GM12878 (cell line): ENCODE data around the gene HRH2. TPM values are rescaled to one million over a fixed set of nuclear protein-coding genes. Genes with fewer than 3 reads are reported as not detected.

Source experiments
- ATAC-seq: fragments of 200-7000 bp; cut with Tn5 transposase; 3 replicates; pipeline ENCODE4 v1.9.1; 2020; ENCODE audit warnings: mild to moderate bottlenecking, moderate library complexity
- BruUV-seq: library from RNA; stranded (reverse); fragments of 400-500 nt; replicated peaks from 2 replicates; lab custom pipeline; 2021; lab: Mats Ljungman, UMichigan
- CTCF ChIA-PET: fragments of 300-600 bp; sonication (Branson Sonifier 250); formaldehyde crosslinking; extraction: SDS; loops from one replicate; lab custom pipeline; 2021; ENCODE audit warnings: inconsistent platforms; lab: Yijun Ruan, JAX
- POLR2A ChIA-PET: fragments of 350-600 bp; formaldehyde crosslinking; extraction: SDS; loops from one replicate; lab custom pipeline; 2021; ENCODE audit warnings: inconsistent platforms; lab: Charles Lee
- RAD21 ChIA-PET: fragments of 300-600 bp; sonication (Branson Sonifier 250); formaldehyde crosslinking; loops from one replicate; lab custom pipeline; 2023; ENCODE audit warnings: antibody characterized with exemption; ENCODE audit not compliant: unreplicated experiment; lab: Charles Lee
- SMC1A ChIA-PET: fragments of 300-600 bp; sonication (Branson Sonifier 250); formaldehyde crosslinking; loops from one replicate; lab custom pipeline; 2023; ENCODE audit not compliant: unreplicated experiment, uncharacterized antibody; lab: Charles Lee
- DNase-seq: peaks from one replicate; pipeline ENCODE4 v3.0.0-alpha.2; 2011; ENCODE audit warnings: low read depth, low spot score
- FAIRE-seq: peaks from 3 replicates; lab custom pipeline; 2011; peaks lifted over from hg19 to GRCh38; lab: Jason Lieb, UNC
- H2AFZ ChIP-seq: 2 replicates; pipeline ENCODE4 v1.6.0; 2011; ENCODE audit warnings: low read depth, low read length, control low read depth; ENCODE audit not compliant: control insufficient read depth
- H3K27ac ChIP-seq: 2 replicates; pipeline ENCODE4 v1.5.1; 2011; ENCODE audit warnings: control low read depth; ENCODE audit not compliant: control insufficient read depth, insufficient read depth
- H3K27me3 ChIP-seq, 2 experiments: replicated peaks in 1 of 2; 2 replicates each; pipeline versions ENCODE4 v1.6.0 to v1.6.1; 2011; ENCODE audit warnings: low read length in 1 of 2; ENCODE audit not compliant: control insufficient read depth in 2 of 2, insufficient read depth in 2 of 2
- H3K36me3 ChIP-seq, 2 experiments: 2 replicates each; pipeline ENCODE4 v1.5.1; 2011; ENCODE audit warnings: low read length in 1 of 2; ENCODE audit not compliant: control insufficient read depth in 2 of 2, insufficient read depth in 2 of 2
- H3K4me1 ChIP-seq: 2 replicates; pipeline ENCODE4 v1.6.1; 2011; ENCODE audit warnings: mild to moderate bottlenecking, low read length, moderate library complexity, mixed read lengths; ENCODE audit not compliant: control insufficient read depth, insufficient read depth
- H3K4me2 ChIP-seq: 2 replicates; pipeline ENCODE4 v1.6.0; 2011; ENCODE audit warnings: control low read depth; ENCODE audit not compliant: control insufficient read depth, insufficient read depth
- H3K4me3 ChIP-seq: fragments of 200-600 bp; sonication (generic); 2 replicates; pipeline ENCODE4 v1.5.1; 2016
- H3K79me2 ChIP-seq: 2 replicates; pipeline ENCODE4 v1.6.0; 2011; ENCODE audit warnings: low read length; ENCODE audit not compliant: control insufficient read depth, insufficient read depth
- H3K9ac ChIP-seq: 2 replicates; pipeline ENCODE4 v1.8.0; 2011; ENCODE audit warnings: low read length, control low read depth, mixed read lengths; ENCODE audit not compliant: control insufficient read depth, insufficient read depth
- H3K9me3 ChIP-seq: replicated peaks from 3 replicates; pipeline ENCODE4 v1.5.1; 2011; ENCODE audit warnings: mild to moderate bottlenecking, low read length; ENCODE audit not compliant: control insufficient read depth, insufficient read depth
- H4K20me1 ChIP-seq: 2 replicates; pipeline ENCODE4 v1.6.0; 2011; ENCODE audit not compliant: control insufficient read depth, insufficient read depth
- ATF7 ChIP-seq: fragments of 450-650 bp; IDR thresholded peaks from 2 replicates; pipeline ENCODE4 v1.6.1; 2016; ENCODE audit warnings: low read depth, mild to moderate bottlenecking
- E2F4 ChIP-seq: IDR thresholded peaks from 2 replicates; pipeline ENCODE4 v1.6.1; 2012; ENCODE audit warnings: low read depth, low read length, improper control_type of control experiment
- E4F1 ChIP-seq: fragments of 450-650 bp; IDR thresholded peaks from 2 replicates; pipeline ENCODE4 v1.6.1; 2018; ENCODE audit warnings: borderline replicate concordance, mild to moderate bottlenecking; ENCODE audit not compliant: partially characterized antibody
- KDM1A ChIP-seq: fragments of 200-600 bp; sonication (generic); IDR thresholded peaks from 2 replicates; pipeline ENCODE4 v1.6.1; 2016; ENCODE audit warnings: borderline replicate concordance
- MEF2A ChIP-seq: IDR thresholded peaks from 2 replicates; pipeline ENCODE4 v1.6.1; 2011; ENCODE audit warnings: low read depth, mild to moderate bottlenecking, low read length, moderate library complexity; ENCODE audit not compliant: insufficient read depth
- MYC ChIP-seq: IDR thresholded peaks from 2 replicates; pipeline ENCODE4 v1.6.1; 2011; ENCODE audit warnings: mild to moderate bottlenecking, low read length, moderate library complexity, inconsistent platforms; ENCODE audit not compliant: insufficient read depth, insufficient replicate concordance, insufficient read length, severe bottlenecking
- NR2F1 ChIP-seq: fragments of 450-650 bp; conservative IDR thresholded peaks from 2 replicates; pipeline ENCODE4 v1.6.1; 2017; ENCODE audit warnings: mild to moderate bottlenecking
- SMAD5 ChIP-seq: IDR thresholded peaks from 2 replicates; pipeline ENCODE4 v1.6.1; 2016; ENCODE audit warnings: antibody characterized with exemption, low read depth
- WRNIP1 ChIP-seq: IDR thresholded peaks from 2 replicates; pipeline ENCODE4 v1.6.1; 2011; ENCODE audit warnings: low read depth, low read length, improper control_type of control experiment, borderline replicate concordance
- ZNF207 ChIP-seq: fragments of 450-650 bp; IDR thresholded peaks from 2 replicates; pipeline ENCODE4 v1.6.1; 2014; ENCODE audit warnings: antibody characterized with exemption, mild to moderate bottlenecking, borderline replicate concordance
- ZNF274 ChIP-seq: IDR thresholded peaks from one replicate; pipeline ENCODE4 v1.8.0; 2011; ENCODE audit not compliant: insufficient read length, insufficient read depth
- WGBS: methylation state at CpG from one replicate; pipeline ENCODE4 v1.1.6; 2016; ENCODE audit warnings: low lambda C conversion rate; ENCODE audit not compliant: insufficient replicate concordance, insufficient coverage; ENCODE audit errors: missing lambda C conversion rate; 5-methylcytosine and 5-hydroxymethylcytosine counted together
- in situ Hi-C: fragments of 300-500 bp; cut with MboI; formaldehyde crosslinking; loops from 9 replicates; pipeline ENCODE4 v1.14.3; 2018; ENCODE audit warnings: mixed read lengths
- intact Hi-C: fragments of 100-400 bp; cut with micrococcal nuclease; formaldehyde crosslinking; loops from one replicate; pipeline ENCODE4 v1.14.2; 2022; ENCODE audit not compliant: unreplicated experiment
- polyA plus RNA-seq, 11 experiments: library from polyadenylated mRNA; depleted of rRNA in 4 of 11; unstranded in 6 of 11; stranded (reverse) in 5 of 11; fragments of >200 nt; fragmentation: Nextera tagmentation in 4 of 11; fragmentation: Illumina TruSeq in 1 of 11; extraction: Ambion mirVana in 4 of 11; extraction: Trizol in 1 of 11; gene quantifications; 1 replicate in 1 of 11; 2 replicates in 10 of 11; pipeline versions ENCODE4 v1.2.1 to v1.2.3, GENCODE V29; 2011 to 2016; ENCODE audit warnings: inconsistent platforms in 2 of 11, missing spikeins in 2 of 11, low read depth in 1 of 11
- total RNA-seq, 4 experiments: library from RNA; depleted of rRNA in 3 of 4; stranded (reverse); fragments of >200 nt in 3 of 4; fragmentation: Illumina TruSeq in 1 of 4; extraction: Trizol in 1 of 4; gene quantifications; 2 replicates each; pipeline versions ENCODE4 v1.2.1 to v1.2.3, GENCODE V29; 2013 to 2021

HRH2 gene
- total and polyA plus RNA-seq, 10 of the 15 experiments (the other 5 are each of a cell fraction or from before 2014, with no cell fraction given): 0.01 to 0.05 (median 0.03) TPM; not detected in 7

GRCh38 chr5:175655411-175655810 lies 2.5 kb upstream of the HRH2 start:
- RAD21 ChIA-PET: no interaction called here
- Histone ChIP-seq H2AFZ (no peak overlapping the region), H3K27ac (no peak overlapping the region), H3K4me3 (no peak overlapping the region), H4K20me1 (no peaks in the 10 kb centered on the region), H3K27me3 (peaks cover 7 to 9% of the 10 kb centered on the region in 2 experiments; a peak in 3 of 4 replicates), H3K79me2 (no peaks in the 10 kb centered on the region), H3K4me1 (no peaks in the 10 kb centered on the region), H3K9me3 (no peaks in the 10 kb centered on the region; the same call in 2 of the 3 replicates), H3K36me3 (no peaks in the 10 kb centered on the region), H3K4me2 (no peak overlapping the region), H3K9ac (no peak overlapping the region)
- TF ChIP-seq KDM1A (no peak), NR2F1 (no peak), MYC (no peak), MEF2A (no peak), SMAD5 (no peak), ATF7 (no peak), ZNF274 (no peak), E2F4 (no peak), WRNIP1 (no peak), ZNF207 (no peak), E4F1 (no peak)
- ATAC-seq (no peak), FAIRE-seq (no peak), DNase-seq (no peak)
- WGBS: 50% methylated on average over 2 of the region's 2 CpGs
- SMC1A ChIA-PET: no interaction called here
- intact Hi-C loops: no loop called here
- in situ Hi-C loops: no loop called here
- CTCF ChIA-PET: no interaction called here
- no TSS peak for BruUV-seq
- POLR2A ChIA-PET: no interaction called here
